Activated CD8-positive, alpha-beta memory T cell treated with anti-CD3 and anti-CD28 coated beads for 24 hours (primary cell): ENCODE data around the gene C3orf70.
"Not testable (repeated sequence)": the region's sequence is repeated elsewhere in the genome, so short reads cannot be mapped to it uniquely, and the experiment has no call there.

ENCODE experiments used
- DNase-seq: peaks from one replicate; pipeline ENCODE4 v3.0.0-alpha.2; 2020

The C3orf70 gene

DNA sequence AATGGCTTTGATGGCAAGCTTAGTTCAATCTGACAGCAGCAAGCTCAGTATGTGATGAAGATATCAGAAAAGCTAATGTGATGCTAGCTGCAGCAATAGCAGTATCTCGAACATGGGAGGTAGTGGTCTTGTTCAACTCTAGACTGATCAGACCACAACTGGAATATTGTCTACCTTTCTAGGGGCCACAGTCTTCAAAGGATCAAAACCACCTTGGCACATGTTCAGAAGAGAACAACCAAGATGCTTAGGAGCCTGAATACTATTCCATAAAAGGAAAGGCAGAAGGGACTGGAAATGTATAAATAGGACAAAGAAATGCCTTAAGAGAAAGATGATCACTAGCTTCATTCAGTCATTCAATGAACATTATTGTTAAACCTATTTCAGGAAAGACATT, 2.3 kb downstream of the C3orf70 start:
- no peak for DNase-seq

DNA sequence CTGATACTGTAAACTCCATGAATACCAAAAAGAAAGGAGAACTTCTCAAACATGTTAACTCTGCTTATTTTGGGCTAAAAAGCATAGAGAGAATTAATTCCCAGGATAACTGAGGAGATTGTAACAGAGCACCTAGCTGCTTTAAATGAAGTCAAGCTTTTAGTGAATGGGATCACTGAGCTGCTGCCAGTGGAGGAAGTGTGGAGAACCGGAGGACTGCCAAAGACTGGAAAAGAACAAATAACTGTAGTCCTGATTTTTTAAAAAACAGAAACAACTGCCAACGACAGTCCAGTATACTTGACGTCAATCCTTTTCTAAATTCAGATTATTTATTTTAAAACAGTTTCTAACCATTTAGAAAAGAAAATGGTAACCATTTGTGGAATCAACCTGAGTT, 3.3 kb downstream of the C3orf70 start:
- no peak for DNase-seq

DNA sequence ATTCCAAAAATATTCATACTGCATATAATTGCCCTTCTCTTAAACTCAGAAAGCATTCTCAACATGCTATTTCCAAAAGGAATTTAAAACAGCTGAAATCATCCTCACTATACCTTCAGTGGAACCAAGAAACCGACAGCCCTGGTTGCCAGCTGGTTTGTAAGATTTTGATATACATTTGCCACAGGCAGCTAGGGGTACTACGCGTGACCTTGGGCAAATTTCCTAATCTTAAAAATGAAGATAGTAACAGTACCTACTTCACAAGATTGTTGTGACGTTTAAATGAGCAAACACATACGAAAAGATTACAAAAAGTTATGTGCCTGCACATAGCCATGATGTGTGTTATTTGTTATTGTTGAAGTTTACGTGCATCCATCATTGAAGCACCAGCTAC, 7.3 kb downstream of the C3orf70 start:
- no peak for DNase-seq

DNA sequence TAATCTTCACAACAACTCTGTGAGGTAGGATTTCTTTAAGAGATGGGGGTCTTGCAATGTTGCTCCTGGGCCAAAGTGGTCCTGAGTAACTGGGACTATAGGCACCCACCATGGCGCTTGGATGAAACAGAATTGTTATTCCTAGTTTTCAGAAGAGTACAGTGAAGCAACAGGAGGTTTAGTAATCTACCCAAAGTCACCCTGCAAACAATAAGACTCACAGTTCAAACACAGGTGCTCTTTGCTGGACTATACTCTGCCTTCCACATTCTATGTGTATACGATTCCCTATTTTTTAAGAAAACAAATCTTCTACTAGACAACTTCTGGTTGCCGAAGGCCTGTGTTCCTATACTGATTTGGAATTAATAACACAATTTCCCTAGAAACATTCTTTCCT, 8.1 kb downstream of the C3orf70 start:
- no peak for DNase-seq

DNA sequence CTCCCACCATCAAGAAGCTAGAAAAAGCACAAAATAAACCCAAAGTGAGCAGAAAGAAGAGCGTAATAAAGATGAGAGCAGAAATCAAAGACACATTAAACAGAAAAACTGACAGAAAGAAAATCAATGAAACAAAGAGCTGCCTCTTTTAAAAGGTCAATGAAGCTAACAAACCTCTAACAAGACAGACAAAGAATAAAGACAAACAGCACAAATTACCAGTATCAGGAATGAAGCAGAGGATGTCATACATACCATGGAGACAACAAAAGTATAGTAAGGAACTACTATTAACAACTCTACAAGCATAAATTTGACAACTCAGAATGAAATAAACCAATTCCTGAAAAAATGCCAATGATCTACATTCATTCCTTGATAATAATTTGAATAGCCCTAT, 15.0 kb downstream of the C3orf70 start:
- no peak for DNase-seq

DNA sequence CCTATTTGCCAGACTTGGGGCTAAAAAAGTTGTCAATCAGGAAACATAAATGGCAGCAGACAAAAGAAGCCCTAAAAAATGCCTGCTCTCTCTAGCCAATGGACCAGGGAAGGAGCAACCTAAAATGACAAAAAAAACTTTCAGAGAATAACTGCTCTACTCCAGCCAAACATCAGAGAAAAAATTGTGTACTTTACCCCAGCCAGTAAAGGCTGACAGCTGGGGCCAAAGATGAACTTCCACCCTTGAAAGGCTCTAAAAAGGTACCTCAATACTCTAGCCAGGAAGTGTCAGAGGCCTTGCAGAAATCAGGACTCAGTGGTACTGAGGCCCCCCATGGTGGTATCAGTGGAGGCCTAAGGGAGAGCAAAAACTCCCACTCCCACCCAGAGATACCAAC, 18.4 kb downstream of the C3orf70 start:
- DNase-seq: no peak

DNA sequence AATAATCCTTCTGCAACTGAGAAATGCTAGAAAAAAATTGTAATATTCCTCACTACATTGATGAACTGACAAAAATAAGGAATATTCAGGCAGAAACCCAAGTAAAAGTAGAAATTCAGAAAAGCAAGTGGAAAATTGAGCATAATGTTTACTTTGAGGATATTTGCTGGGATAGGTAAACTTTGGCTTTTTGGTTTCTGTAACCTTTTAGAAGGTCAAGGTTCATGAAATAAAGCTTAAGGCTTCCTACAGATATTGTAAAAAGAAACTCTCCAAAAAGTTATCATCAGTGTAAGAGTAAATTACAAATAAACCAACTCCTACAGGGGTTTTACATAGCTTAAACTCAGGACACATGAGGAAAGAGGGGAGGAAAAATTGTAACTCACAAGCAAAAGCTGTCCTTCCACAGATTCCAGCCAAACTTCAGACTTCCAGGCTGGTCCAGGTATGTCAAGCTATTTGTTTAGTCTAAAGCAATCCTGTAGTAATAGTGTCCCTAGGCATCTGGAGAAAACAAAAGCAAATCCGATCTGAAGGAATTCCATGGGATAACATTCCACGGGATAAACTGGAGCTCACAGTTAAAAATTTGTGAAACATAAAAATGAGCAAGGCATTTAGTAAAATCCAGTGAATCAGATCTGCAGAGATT, 21.1 kb downstream of the C3orf70 start:
- no peak for DNase-seq

DNA sequence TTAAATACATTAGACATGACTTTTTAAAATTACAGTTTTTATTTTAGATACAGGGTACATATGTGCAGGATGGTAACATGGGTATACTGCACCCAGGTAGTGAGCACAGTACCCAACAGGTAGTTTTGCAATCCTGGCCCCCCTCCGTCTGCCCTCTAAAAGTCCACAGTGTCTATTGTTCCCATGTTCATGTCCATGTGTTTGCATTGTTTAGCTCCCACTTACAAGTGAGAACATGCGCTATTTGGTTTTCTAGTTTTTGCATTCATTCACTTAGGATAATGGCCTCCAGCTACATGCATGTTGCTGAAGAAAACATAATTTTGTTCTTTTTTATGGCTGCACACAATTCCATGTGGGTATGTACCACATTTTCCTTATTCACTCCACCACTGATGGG, 23.8 kb downstream of the C3orf70 start:
- no peak for DNase-seq

DNA sequence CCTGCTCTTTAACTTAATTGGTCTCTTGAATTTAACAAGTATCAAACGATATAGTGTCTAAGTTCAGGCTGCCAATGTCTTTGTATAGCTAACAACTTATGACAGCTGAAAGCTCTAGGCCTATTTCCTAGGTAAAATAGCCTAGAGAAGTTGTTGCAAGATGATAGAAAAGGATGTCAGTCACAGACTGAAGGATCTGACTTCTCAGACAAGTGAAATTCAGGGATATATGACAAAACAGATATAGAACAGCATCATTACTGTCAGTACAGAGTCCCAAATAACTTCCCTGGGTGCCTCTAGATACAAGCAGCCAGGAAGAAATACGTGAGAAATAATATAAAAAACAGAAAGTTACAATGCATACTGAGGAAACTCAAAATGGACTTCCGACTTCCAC, 26.7 kb downstream of the C3orf70 start:
- DNase-seq: no peak

DNA sequence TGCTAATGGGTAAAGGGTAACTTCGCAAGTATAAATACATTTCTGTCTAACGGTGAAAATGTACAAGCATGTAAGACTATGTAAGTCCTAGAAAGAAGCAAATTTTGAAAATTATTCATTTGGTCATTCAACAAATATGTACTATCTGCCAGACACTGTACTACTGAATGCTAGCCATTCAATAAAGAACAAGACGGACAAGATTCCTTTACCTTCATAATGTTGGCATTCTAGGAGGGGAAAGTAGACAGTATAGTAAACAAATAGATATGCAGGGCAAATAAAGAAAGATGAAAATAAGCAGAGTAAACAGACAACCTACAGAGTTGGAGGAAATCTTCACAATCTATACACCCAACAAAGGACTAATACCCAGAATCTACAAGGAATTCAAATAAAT, 32.7 kb downstream of the C3orf70 start:
- no peak for DNase-seq

DNA sequence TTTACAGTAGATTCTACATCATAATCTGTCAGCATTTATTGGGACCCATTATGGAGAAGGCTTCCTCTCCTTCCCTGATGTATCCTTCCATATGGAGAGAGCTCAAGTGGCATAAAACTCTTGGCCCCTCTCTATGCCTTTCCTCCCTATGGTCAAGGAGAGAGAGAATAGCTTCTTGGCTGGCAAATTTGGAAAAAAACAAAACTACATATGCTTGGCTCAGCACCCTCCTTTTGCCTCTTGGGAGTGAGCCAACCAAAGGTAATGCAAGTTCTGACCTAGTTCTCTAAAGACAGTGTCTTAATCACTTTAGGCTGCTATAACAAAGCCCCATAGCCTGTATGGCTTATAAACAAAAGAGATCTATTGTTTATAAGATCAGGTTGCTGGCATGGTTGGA, 37.5 kb downstream of the C3orf70 start:
- DNase-seq: no peak

DNA sequence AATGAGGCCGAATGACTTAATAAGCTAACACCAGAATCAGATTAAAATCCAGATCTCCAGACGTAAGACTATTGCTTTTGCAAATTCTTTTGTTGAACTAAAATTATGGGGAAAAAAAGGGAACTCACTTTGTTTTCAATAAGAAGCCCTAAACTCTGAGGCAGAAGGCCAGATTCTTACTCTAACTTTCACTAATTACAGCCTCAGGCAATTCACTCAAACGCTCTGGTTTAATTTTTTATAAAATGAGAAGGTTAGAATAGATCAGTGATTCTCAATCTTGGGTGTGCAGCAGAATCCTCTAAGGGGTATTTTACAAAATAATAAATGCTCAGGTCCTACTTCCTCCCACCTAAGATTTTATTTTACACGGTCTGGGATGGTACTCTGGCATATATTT, 38.1 kb downstream of the C3orf70 start:
- DNase-seq: no peak

DNA sequence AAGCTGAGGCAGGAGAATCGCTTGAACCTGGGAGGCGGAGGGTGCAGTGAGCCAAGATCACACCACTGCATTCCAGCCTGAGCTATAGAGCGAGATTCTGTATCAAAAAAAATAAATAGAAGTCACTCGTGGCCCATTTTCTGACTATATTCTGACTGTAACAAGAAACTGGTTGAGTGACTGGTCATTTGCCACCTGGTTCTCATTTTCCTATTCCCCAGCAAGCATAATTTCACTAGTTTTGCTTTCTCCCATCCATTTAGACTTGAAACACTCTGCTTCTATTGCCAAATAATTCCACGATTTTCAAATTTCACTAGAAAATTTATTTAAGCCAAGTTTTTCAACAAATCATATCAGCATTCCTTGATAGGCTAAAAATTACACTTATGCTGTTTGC, 40.7 kb downstream of the C3orf70 start:
- no peak for DNase-seq

DNA sequence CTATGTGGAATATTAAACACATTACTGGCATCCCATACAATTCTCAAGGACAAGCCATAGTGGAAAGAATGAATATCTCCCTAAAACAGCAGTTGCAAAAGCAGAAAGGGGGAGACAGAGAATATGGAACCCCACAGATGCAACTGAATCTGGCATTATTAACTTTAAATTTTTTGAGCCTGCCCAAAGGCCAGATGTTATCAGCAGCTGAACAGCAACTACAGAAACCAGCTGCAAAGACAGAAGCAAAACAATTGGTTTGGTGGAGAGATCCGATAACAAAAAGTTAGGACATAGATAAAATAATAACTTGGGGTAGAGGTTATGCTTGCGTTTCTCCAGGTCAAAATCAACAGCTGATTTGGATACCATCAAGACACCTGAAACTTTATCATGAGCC, 43.8 kb downstream of the C3orf70 start:
- not testable (repeated sequence) for DNase-seq

DNA sequence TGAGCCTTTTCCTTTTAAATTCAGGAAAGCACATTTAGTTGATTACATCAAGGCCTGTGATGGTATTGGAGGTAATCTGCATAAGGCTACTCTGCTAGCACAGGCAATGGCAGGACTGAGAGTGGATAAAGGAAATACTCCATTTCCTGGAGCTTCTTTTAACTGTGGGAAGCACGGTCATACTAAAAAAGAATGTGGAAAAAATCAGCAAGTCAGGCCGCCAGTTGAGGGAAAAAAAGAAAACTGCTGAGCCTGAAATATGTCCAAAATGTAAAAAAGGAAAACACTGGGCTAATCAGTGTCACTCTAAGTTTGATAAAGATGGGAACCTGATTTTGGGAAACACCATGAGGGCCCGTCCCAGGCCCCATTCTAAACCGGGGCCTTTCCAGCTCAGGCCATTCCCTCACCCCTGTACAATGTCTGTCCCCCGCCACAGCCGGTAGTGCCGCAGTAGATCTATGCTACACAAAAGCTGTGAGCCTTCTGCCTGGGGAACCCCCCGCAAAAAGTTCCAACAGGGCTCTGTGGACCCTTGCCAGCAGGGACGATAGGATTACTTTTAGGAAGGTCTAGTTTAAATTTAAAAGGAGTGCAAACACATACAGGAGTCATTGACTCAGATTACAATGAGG, 46.5 kb downstream of the C3orf70 start:
- DNase-seq: not testable (repeated sequence)

DNA sequence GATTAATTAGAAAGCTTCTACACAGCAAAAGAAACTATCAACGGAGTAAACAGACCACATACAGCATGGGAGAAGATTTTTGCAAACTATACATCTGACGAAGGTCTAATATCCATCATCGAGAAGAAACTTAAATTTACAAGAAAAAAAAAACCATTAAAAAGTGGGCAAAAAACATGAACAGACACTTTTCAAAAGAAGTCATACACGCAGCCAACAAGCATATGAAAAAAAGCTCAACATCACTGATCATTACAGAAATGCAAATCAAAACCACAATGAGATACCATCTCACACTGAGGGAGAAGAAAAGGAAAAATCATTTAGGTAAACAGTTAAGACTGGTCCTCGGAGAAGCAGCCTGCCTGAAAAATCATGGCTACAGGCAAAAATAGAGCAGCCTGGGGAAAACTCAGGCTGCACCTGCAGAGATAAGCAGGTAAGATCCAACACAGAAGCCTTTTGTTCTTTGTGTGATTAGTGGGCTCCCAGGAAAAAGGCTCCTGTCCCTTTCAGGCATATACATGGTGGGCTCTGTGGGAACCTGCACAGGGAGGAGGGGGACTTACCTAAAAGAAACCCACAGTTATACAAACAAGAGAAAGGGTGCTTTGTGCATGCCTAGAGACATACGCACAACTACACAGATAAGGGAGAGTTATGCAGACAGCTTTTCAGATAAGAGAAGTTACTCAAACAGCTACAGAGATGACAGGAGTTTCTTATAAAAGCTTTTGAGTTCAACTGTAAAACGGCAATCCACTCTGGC, 49.3 kb downstream of the C3orf70 start:
- DNase-seq: no peak

DNA sequence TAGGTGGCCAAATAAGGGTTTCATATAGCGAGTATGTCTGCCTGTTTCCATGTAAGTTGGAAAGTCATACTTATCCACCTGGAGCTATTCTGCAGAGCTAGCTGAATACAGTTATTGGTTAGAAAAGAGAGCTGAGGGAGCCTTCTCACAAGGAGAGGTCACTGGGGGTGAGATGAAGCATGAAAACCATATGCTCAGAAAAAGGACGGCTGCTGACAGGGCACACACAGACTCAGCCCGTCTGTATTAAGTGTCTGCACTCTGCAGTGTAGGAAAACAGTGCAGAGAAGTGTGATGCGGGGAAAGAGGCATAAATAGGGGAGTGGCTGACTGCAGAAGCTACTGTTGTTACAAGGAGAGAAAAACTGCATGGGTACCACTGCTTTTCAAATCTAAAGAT, 58.2 kb downstream of the C3orf70 start:
- no peak for DNase-seq

DNA sequence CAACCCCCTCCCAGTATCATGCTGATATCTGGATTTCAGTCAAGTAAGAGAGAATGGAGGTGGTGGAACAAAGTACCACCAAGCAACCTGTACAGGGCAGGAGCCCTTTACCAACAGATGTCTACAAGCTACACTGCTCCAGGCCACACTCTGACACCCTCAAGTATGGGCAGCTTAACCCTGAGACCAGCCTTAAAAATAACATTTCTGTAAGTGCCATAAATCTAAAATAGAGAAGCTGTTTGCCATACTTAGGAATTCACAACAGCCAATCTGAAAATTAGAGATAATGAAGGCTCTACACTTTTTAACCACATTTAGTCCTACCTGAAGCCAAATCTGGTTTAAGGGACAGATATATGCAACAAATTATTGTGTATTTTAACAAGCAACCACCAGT, 59.7 kb downstream of the C3orf70 start:
- DNase-seq: no peak

DNA sequence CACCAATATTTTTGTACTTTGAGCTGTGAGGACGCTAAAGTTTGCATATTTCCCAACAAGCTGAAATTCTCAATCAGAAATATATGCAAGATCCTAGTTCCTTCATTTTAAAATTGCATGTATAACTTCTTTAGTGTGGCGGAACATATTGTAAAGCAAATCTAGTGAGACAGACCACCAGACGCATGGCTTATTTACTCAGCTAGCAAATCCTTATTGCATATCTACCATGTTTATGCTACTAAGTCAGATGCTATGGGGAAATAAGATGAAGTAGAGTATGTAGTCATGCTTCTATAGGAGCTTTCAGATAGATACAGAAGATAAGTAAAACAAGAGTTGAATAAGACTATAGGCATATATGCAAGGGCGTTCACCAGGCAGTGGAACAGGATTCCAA, 62.0 kb downstream of the C3orf70 start:
- no peak for DNase-seq

DNA sequence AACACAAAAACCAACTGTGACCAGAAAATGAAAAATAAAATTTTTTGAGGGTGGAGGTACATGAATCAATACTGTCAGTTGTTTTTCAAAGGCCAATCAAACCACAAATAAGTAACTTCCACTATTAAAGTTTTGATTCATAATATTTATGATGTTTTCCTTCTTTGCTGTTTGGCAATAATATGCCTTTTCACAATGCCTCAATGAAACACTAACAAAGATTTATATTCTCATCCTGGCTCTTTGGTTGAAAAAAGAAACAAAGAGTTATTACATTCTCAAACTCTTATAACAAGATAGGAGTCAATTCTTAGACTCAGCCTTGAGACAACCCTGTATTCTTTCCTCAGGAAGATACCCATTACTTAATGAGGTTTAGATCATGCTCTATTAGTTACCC, 63.1 kb downstream of the C3orf70 start:
- DNase-seq: no peak

DNA sequence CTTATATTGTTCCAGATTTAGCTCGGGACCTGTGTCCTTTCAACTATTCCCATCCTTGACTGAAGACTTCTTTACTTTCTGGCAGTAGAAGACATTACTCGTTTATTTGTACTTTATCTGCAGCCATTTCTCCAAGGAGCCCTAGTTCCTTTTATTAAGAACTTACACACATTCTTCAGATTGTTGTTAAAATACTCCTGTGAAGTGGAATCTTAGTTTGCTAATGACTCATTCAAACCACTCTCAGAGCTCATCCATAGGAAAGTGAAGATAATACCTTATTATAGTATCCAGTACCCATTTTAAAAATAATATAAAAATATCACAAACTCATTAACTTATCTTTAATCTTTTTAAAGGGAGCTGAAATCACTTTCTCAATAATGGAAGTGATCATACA, 63.5 kb downstream of the C3orf70 start:
- DNase-seq: no peak

DNA sequence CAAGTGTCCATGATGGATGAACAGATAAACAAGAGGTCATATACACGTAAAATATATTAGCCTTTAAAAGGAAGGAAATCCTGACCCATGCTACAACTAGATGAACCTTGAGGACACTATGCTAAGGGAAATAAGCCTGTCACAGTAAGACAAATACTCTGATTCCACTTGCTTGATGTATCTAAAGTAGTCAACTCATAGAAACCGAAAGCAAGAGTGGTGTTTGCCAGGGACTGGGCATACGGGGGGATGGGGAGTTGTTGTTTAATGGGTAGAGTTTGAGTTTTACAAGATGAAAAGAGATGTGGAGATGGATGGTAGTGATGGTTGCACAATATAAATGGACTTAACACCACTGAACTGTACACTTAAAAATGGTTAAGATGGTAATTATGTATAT, 65.4 kb downstream of the C3orf70 start:
- no peak for DNase-seq

DNA sequence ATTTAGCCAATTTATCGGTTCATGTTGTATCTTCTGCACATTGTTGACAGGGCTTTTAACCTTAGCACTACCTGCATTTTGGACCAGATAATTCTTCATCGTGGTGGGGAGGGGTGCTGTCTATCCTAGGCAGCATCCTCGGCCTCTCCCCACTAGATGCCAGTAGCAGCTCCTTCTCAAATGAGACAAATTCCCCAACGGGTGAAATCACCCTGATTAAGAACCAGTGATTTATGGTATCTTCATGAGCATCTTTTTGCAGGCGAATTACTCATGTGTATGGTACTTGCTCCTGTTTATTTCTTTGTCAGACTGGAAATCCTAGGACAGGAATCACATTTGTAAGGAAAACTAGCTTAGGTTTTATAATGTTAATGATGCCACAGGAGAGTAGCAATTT, 68.0 kb downstream of the C3orf70 start:
- no peak for DNase-seq

DNA sequence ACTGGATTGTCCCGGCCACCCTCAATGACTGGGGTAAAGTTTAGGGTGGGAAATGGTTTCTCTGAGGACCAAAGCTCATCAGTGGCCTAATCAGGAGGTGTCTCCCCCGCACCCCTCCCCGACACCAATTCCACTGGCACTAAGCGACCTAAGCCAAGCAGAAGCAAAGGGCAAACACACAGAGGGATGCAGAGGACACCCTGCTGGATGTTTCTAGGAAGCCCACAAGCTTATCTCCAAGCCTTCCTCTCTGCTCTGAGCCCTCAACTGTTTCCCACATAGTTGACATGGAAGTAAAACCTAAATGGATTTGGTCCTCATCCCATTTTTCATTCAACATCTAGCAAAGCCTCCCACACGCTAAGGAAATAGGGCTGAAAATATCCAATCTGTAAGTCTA, 68.5 kb downstream of the C3orf70 start:
- DNase-seq: no peak

DNA sequence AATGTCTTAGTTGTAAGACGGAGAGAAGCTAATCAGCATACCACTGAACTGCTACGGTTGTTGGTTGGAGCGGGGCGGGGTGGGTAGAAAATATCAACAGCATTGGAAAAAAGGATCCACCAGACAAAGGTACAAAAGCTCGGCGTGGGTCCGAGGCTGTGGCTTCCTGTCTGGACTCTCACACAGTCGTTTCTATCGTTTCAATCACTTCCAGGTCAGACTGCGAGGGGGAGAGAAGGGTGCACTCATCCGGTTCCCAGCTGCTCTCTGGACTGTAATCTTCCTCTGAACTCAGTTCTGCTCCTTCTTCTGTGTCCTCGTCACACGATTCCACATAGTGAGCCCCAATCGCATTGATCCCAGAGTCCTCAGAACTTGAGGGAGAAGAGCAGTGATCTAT, 70.0 kb downstream of the C3orf70 start:
- no peak for DNase-seq
